HCEC 1CT (cell line): ENCODE data around the gene CBY1.

ENCODE experiments used
- DNase-seq: peaks from one replicate; pipeline ENCODE4 v3.0.0-alpha.2; 2017

The CBY1 gene

GRCh38 chr22:38652859-38653258, 3.6 kb upstream of the CBY1 start:
- no peak for DNase-seq

- no peak for DNase-seq
Observed at GRCh38 chr22:38653741-38654140, 2.7 kb upstream of the CBY1 start.

- DNase-seq: peak; percentile 5
Observed at GRCh38 chr22:38655519-38656255, 751 bp upstream of the CBY1 start.

- DNase-seq: peak; percentile 1
Observed at GRCh38 chr22:38657045-38657909, 839 bp downstream of the CBY1 start.

GRCh38 chr22:38674888-38675287, 18.4 kb downstream of the CBY1 start:
- no peak for DNase-seq

GRCh38 chr22:38675833-38676232, 19.4 kb downstream of the CBY1 start:
- no peak for DNase-seq

- DNase-seq: peak; percentile 89
Observed at GRCh38 chr22:38681582-38682335, 25.3 kb downstream of the CBY1 start, which contains the start of gene TOMM22. Gene TOMM22 (plus strand): TSS chr22:38681957. CDS start chr22:38681979, 22 bp downstream.

- DNase-seq: no peak
Observed at GRCh38 chr22:38684895-38685294, 28.5 kb downstream of the CBY1 start.

- DNase-seq: no peak
Observed at GRCh38 chr22:38685761-38686160, 29.3 kb downstream of the CBY1 start.

- no peak for DNase-seq
Observed at GRCh38 chr22:38689651-38690050, 33.2 kb downstream of the CBY1 start.

- DNase-seq: no peak
Observed at GRCh38 chr22:38694049-38694448, 37.6 kb downstream of the CBY1 start.

- no peak for DNase-seq
Observed at GRCh38 chr22:38694940-38695339, 38.5 kb downstream of the CBY1 start.

GRCh38 chr22:38696606-38697424, 40.4 kb downstream of the CBY1 start:
- DNase-seq: peak; percentile 83

- DNase-seq: no peak
Observed at GRCh38 chr22:38697425-38698089, 41.1 kb downstream of the CBY1 start.

GRCh38 chr22:38698407-38699094, 42.1 kb downstream of the CBY1 start:
- DNase-seq: no peak

- DNase-seq: no peak
Observed at GRCh38 chr22:38699143-38699542, 42.7 kb downstream of the CBY1 start.

GRCh38 chr22:38699784-38700183, 43.3 kb downstream of the CBY1 start:
- peak; percentile 53 for DNase-seq

- peak; percentile 67 for DNase-seq
Observed at GRCh38 chr22:38700270-38700788, 43.9 kb downstream of the CBY1 start.

- DNase-seq: peak; percentile 89
Observed at GRCh38 chr22:38700789-38701628, 44.6 kb downstream of the CBY1 start, which contains the start of gene JOSD1. Gene JOSD1 (minus strand): TSS chr22:38700943. CDS start chr22:38699987, 956 bp downstream.
